Measurements from ENCODE around the gene TMEM150C.

DNA sequence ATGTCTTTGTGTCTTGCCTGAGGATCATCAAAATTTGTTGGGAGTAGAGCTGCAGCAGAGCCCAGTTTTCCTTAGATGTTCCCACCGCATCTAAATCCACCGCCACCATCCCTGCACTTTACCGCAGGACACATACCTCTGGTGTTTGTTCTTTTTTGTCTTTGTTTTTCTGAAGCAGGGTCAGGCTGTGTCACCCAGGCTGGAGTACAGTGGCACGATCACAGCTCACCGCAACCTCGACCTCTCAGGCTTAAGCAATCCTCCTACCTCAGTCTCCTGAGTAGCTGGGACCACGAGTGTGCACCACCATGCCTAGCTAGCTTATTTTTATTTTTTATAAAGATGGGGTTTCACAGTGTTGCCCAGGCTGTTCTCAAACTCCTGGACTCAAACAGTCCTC lies 126.8 kb downstream of the TMEM150C start:
- TF ChIP-seq, protein P1, sequence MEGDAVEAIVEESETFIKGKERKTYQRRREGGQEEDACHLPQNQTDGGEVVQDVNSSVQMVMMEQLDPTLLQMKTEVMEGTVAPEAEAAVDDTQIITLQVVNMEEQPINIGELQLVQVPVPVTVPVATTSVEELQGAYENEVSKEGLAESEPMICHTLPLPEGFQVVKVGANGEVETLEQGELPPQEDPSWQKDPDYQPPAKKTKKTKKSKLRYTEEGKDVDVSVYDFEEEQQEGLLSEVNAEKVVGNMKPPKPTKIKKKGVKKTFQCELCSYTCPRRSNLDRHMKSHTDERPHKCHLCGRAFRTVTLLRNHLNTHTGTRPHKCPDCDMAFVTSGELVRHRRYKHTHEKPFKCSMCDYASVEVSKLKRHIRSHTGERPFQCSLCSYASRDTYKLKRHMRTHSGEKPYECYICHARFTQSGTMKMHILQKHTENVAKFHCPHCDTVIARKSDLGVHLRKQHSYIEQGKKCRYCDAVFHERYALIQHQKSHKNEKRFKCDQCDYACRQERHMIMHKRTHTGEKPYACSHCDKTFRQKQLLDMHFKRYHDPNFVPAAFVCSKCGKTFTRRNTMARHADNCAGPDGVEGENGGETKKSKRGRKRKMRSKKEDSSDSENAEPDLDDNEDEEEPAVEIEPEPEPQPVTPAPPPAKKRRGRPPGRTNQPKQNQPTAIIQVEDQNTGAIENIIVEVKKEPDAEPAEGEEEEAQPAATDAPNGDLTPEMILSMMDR (IDR thresholded peaks at IDR 0.05; ENCODE audit: low read depth, low read length) = no peak
- TF ChIP-seq POLR2A (IDR thresholded peaks at IDR 0.05; ENCODE audit: extremely low read depth, insufficient read length) = no peak

Measured in NB4 (cell line).